ENCODE measurements around the gene DCD.

DNA sequence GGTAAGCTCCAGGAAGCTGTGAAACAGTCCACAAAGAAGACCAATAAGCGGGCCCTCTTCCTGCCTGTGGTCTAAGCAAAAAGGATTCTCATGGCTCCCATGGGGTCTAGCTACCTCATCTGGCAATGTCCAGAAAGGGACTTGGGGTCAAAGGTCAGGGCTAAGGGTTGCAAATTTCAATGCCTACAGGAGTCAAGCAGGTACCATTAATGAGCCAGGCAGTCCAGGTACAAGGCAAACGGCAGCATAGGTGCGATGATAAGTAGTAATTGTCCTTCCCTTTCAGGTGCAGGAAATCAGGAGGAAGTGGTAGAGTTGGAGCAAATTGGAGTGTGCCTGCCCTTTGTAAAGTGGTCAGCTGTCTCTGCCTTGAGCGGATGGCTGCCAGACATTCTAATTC lies 7.1 kb downstream of the DCD start:
- TF ChIP-seq POLR2A (IDR thresholded peaks at IDR 0.05): no peak
- TF ChIP-seq CTCF (IDR thresholded peaks at IDR 0.05): no peak
- no peak for TF ChIP-seq EP300 (IDR thresholded peaks at IDR 0.05)
